H9 (cell line): ENCODE results near the gene G2E3. TPM values are rescaled to one million over a fixed set of nuclear protein-coding genes. Genes with fewer than 3 reads are reported as not detected.

ENCODE experiments used
- DNase-seq: peaks from one replicate; pipeline ENCODE4 v3.0.0-alpha.2; 2017
- H2AFZ ChIP-seq: one replicate; pipeline ENCODE4 v1.6.1; 2013; ENCODE audit warnings: mild to moderate bottlenecking, low read length, control low read depth, moderate library complexity
- H2AK5ac ChIP-seq: 2 replicates; pipeline ENCODE4 v1.6.1; 2013; ENCODE audit warnings: low read length, control low read depth, mixed read lengths; ENCODE audit not compliant: insufficient read length
- H2BK120ac ChIP-seq: one replicate; pipeline ENCODE4 v1.6.1; 2013; ENCODE audit warnings: low read depth, mild to moderate bottlenecking, low read length, control low read depth, inconsistent platforms; ENCODE audit not compliant: poor library complexity, severe bottlenecking
- H2BK12ac ChIP-seq: 2 replicates; pipeline ENCODE4 v1.6.1; 2013; ENCODE audit warnings: low read length, control low read depth, mixed read lengths, low read depth; ENCODE audit not compliant: insufficient read length
- H2BK15ac ChIP-seq: 2 replicates; pipeline ENCODE4 v1.6.1; 2013; ENCODE audit warnings: low read depth, low read length, control low read depth
- H2BK20ac ChIP-seq: one replicate; pipeline ENCODE4 v1.6.1; 2013; ENCODE audit warnings: low read depth, mild to moderate bottlenecking, low read length, control low read depth, inconsistent platforms; ENCODE audit not compliant: poor library complexity, severe bottlenecking
- H2BK5ac ChIP-seq: 2 replicates; pipeline ENCODE4 v1.6.1; 2013; ENCODE audit warnings: low read length, control low read depth, mixed read lengths; ENCODE audit not compliant: insufficient read length
- H3K14ac ChIP-seq: 2 replicates; pipeline ENCODE4 v1.6.1; 2013; ENCODE audit warnings: low read length, control low read depth; ENCODE audit not compliant: insufficient read depth
- H3K18ac ChIP-seq: 2 replicates; pipeline ENCODE4 v1.6.1; 2013; ENCODE audit warnings: low read depth, mild to moderate bottlenecking, mixed read lengths, low read length, control low read depth; ENCODE audit not compliant: insufficient read length
- H3K23ac ChIP-seq: 2 replicates; pipeline ENCODE4 v1.6.1; 2013; ENCODE audit warnings: low read length, control low read depth, mixed read lengths, low read depth; ENCODE audit not compliant: insufficient read length
- H3K23me2 ChIP-seq: 2 replicates; pipeline ENCODE4 v1.6.1; 2013; ENCODE audit warnings: low read depth, mild to moderate bottlenecking, mixed read lengths, low read length, control low read depth; ENCODE audit not compliant: insufficient read length, poor library complexity, severe bottlenecking
- H3K27ac ChIP-seq: 2 replicates; pipeline ENCODE4 v1.5.1; 2013; ENCODE audit warnings: low read length, control low read depth, mixed read lengths, low read depth; ENCODE audit not compliant: insufficient read length
- H3K27me3 ChIP-seq: 2 replicates; pipeline ENCODE4 v1.6.1; 2013; ENCODE audit warnings: low read length, control low read depth, inconsistent platforms; ENCODE audit not compliant: insufficient read depth
- H3K4ac ChIP-seq: 2 replicates; pipeline ENCODE4 v1.6.1; 2013; ENCODE audit warnings: low read depth, mild to moderate bottlenecking, control low read depth, inconsistent platforms, low read length, moderate library complexity
- H3K4me1 ChIP-seq: 2 replicates; pipeline ENCODE4 v1.6.1; 2013; ENCODE audit warnings: low read length, control low read depth, inconsistent platforms; ENCODE audit not compliant: insufficient read depth
- H3K4me2 ChIP-seq: 2 replicates; pipeline ENCODE4 v1.6.1; 2013; ENCODE audit warnings: low read length, control low read depth, mixed read lengths; ENCODE audit not compliant: insufficient read length, insufficient read depth
- H3K56ac ChIP-seq: 2 replicates; pipeline ENCODE4 v1.6.1; 2013; ENCODE audit warnings: low read depth, mild to moderate bottlenecking, mixed read lengths, low read length, control low read depth; ENCODE audit not compliant: insufficient read length
- H3K79me1 ChIP-seq: 2 replicates; pipeline ENCODE4 v1.6.1; 2013; ENCODE audit warnings: low read depth, mild to moderate bottlenecking, moderate library complexity, low read length, control low read depth, inconsistent platforms; ENCODE audit not compliant: insufficient read depth, poor library complexity, severe bottlenecking
- H3K79me2 ChIP-seq: 2 replicates; pipeline ENCODE4 v1.6.1; 2013; ENCODE audit warnings: low read length, control low read depth, inconsistent platforms; ENCODE audit not compliant: insufficient read depth
- H3K9ac ChIP-seq: 2 replicates; pipeline ENCODE4 v1.6.1; 2013; ENCODE audit warnings: low read length, control low read depth, mixed read lengths; ENCODE audit not compliant: insufficient read length; ENCODE audit errors: extremely low read depth
- H3K9me3 ChIP-seq: one replicate; pipeline ENCODE4 v1.6.1; 2013; ENCODE audit warnings: low read depth, low read length, inconsistent platforms; ENCODE audit not compliant: control insufficient read depth
- H3T11ph ChIP-seq: one replicate; pipeline ENCODE4 v1.6.1; 2013; ENCODE audit warnings: mild to moderate bottlenecking, low read length, control low read depth, inconsistent platforms
- H4K20me1 ChIP-seq: one replicate; pipeline ENCODE4 v1.6.1; 2013; ENCODE audit not compliant: control insufficient read depth, insufficient read length, insufficient read depth
- H4K5ac ChIP-seq: 2 replicates; pipeline ENCODE4 v1.6.1; 2013; ENCODE audit warnings: low read depth, mild to moderate bottlenecking, mixed read lengths, low read length, control low read depth; ENCODE audit not compliant: insufficient read length
- H4K8ac ChIP-seq: replicated peaks from 2 replicates; pipeline ENCODE4 v1.6.1; 2013; ENCODE audit warnings: low read length, control low read depth, mixed read lengths, low read depth; ENCODE audit not compliant: insufficient read length
- H4K91ac ChIP-seq: 2 replicates; pipeline ENCODE4 v1.6.1; 2013; ENCODE audit warnings: low read depth, mild to moderate bottlenecking, moderate library complexity, mixed read lengths, low read length, control low read depth; ENCODE audit not compliant: insufficient read length
- H3K27ac Mint-ChIP-seq, 3 experiments: 2 replicates in 2 of 3; 3 replicates in 1 of 3; pipeline ENCODE4 v1.8.0; 2020 to 2021; ENCODE audit warnings: mixed read lengths in 3 of 3, mild to moderate bottlenecking in 1 of 3, moderate library complexity in 1 of 3
- H3K27me3 Mint-ChIP-seq: 2 replicates; pipeline ENCODE4 v1.8.0; 2021; ENCODE audit warnings: low read depth, mild to moderate bottlenecking, moderate library complexity, mixed read lengths
- H3K36me3 Mint-ChIP-seq, 3 experiments: 2 replicates in 2 of 3; 3 replicates in 1 of 3; pipeline ENCODE4 v1.8.0; 2020 to 2021; ENCODE audit warnings: low read depth in 3 of 3, mixed read lengths in 3 of 3; ENCODE audit not compliant: insufficient read depth in 1 of 3
- H3K4me1 Mint-ChIP-seq, 2 experiments: 2 replicates each; pipeline ENCODE4 v1.8.0; 2020; ENCODE audit warnings: mixed read lengths in 2 of 2
- H3K4me3 Mint-ChIP-seq, 2 experiments: 2 replicates in 1 of 2; 3 replicates in 1 of 2; pipeline ENCODE4 v1.8.0; 2020 to 2021; ENCODE audit warnings: mild to moderate bottlenecking in 2 of 2, mixed read lengths in 2 of 2, moderate library complexity in 1 of 2
- H3K9me3 Mint-ChIP-seq, 2 experiments: 2 replicates in 1 of 2; 3 replicates in 1 of 2; pipeline ENCODE4 v1.8.0; 2020; ENCODE audit warnings: mild to moderate bottlenecking in 2 of 2, mixed read lengths in 2 of 2, moderate library complexity in 1 of 2
- CTCF ChIP-seq: fragments of 200-600 bp; sonication (generic); conservative IDR thresholded peaks from 3 replicates; pipeline ENCODE4 v1.8.0; 2021; ENCODE audit warnings: antibody characterized with exemption, mild to moderate bottlenecking
- WGBS: extraction: QIAGEN DNeasy Blood & Tissue Kit; methylation state at CpG from one replicate; pipeline ENCODE4 v1.1.7; 2013; ENCODE audit warnings: missing lambda C conversion rate, low lambda C conversion rate, mixed read lengths; ENCODE audit not compliant: insufficient read length; ENCODE audit errors: extremely low coverage; 5-methylcytosine and 5-hydroxymethylcytosine counted together
- total RNA-seq: library from RNA; stranded (reverse); gene quantifications from 2 replicates; pipeline ENCODE4 v1.2.1, GENCODE V29; 2021

The G2E3 gene
- total RNA-seq, 1 experiment from 2014 or later = 49.2 TPM

GRCh38 chr14:30581283-30581625, 22.3 kb downstream of the G2E3 start:
- Histone ChIP-seq H3K18ac (no peak overlapping the region), H2BK20ac (no peak overlapping the region), H2BK5ac (no peak overlapping the region), H3K79me1 (peaks cover 2% of the 10 kb centered on the region), H4K91ac (no peak overlapping the region), H4K8ac (no peak overlapping the region), H3K4me2 (no peak overlapping the region), H4K20me1 (peaks cover 3% of the 10 kb centered on the region), H3K79me2 (peaks cover 25% of the 10 kb centered on the region), H2BK120ac (no peak overlapping the region), H2BK12ac (no peak overlapping the region), H4K5ac (no peak overlapping the region), H3K4me1 (no peaks in the 10 kb centered on the region), H3K4ac (no peak overlapping the region), H3K14ac (no peak overlapping the region), H2AK5ac (no peak overlapping the region), H3K9ac (no peak overlapping the region), H3K23me2 (no peaks in the 10 kb centered on the region), H3K27me3 (no peaks in the 10 kb centered on the region), H3K56ac (no peak overlapping the region), H3K9me3 (no peaks in the 10 kb centered on the region), H3T11ph (no peak overlapping the region), H2BK15ac (no peak overlapping the region), H3K23ac (no peak overlapping the region), H2AFZ (no peak overlapping the region), H3K27ac (no peak overlapping the region)
- Mint-ChIP-seq H3K9me3 (peaks cover 19 to 24% of the 10 kb centered on the region in 2 experiments), H3K4me3 (no peak overlapping the region), H3K4me1 (peaks cover 5 to 8% of the 10 kb centered on the region in 2 experiments), H3K27me3 (no peaks in the 10 kb centered on the region; the same call in 1 of the 2 replicates), H3K36me3 (peaks cover 32 to 47% (median 36%) of the 10 kb centered on the region in 3 experiments), H3K27ac (no peak overlapping the region)
- no peak for DNase-seq
- no peak for TF ChIP-seq CTCF
- 100% methylated on average over 1 of the region's 7 CpGs for WGBS
